Measurements from ENCODE around the gene MBOAT1. TPM values are rescaled to one million over a fixed set of nuclear protein-coding genes. Genes with fewer than 3 reads are reported as not detected.
"Not testable (repeated sequence)": the region's sequence is repeated elsewhere in the genome, so short reads cannot be mapped to it uniquely, and the experiment has no call there.

MBOAT1 gene
- polyA plus RNA-seq, 12 donors, result 3.2 to 10.1 (median 4.6) TPM; not detected in 1

DNA sequence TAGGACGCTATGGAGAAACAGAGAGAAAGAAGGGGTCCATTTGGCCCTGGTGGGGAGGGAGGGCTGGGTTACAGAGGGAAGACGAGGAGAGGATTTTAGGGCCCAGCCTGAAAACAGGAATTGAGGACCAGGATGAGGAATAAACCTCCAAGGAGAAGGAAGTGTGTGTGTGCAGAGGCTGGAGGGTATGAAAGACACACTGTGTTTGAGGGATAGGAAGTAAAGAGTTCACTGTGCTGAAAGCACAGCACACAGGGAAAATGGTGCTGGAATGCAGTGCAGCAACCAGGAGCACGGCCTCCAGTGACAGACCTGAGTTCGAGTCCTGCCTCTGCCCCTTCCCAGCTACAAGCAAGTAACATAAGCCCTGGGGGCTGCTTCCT lies 7.8 kb downstream of the MBOAT1 start:
- DNase-seq, result no peak

DNA sequence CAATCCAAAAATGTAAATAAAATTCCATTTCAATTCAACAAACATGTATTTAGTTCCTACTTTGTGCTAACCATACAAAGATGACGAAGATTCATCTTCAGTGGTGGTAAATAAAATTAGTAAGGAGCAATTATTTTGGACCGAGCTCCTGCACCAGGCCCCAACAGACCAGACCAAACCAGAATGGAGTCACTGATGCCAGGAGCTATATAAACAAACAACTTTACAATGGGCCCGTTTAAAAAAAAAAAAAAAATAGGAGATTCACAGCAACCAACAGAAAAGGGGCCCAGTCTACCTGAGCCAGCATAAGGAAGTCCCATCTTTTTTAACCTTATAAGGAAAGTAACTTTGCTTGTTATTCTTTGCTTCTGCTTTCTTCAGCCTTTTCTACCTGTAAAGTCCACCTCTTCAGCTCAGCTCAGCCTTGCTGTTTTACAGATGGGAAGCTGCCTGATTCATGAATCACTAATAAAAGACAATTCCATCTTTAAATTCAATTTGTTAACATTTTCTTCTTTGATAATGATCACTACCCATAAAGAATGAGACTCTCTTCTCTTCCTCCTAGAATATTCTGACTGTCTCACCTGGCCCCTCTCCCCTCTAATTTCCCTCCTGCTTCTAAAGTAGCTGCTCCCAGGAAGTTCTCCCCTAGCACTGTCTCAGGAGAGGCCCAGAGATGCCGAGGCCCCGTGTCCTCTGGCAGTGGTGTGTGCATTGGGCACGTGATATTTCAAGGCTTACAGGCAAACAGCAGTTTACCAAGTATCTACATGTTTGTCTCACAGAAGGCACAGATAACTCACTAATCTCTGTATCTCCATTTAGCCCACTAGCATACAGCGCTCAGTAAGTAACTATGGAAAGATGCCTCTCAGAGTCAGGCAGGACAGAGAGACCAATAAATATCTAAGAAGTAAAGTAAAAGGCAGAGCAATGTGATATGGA lies 8.4 kb downstream of the MBOAT1 start:
- no peak for DNase-seq

DNA sequence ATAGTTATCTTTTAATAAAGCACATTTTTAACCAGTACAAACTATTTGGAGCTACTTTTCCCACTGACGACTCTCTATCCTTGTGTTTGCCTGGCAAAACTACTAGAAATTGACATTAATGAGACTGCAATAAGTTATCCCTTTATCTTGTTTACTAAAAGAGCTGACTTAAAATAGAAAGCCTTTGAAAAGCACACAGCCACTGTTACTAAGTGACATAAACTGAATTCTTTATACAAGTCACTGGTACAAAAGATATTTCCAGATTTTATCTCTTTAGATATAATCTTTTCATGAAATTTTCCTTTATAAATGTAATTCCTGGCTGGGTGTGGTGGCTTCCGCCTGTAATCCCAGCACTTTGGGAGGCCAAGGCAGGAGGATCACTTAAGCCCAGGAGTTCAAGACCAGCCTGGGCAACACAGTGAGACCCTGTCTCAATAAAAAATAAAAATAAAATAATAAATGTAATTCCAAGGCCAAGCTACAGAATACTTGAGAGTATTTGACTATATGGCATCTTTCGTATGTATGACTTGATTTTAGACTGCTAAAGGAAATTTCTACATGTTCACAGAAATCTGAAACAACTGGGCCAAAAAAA lies 9.5 kb downstream of the MBOAT1 start:
- DNase-seq, result no peak

DNA sequence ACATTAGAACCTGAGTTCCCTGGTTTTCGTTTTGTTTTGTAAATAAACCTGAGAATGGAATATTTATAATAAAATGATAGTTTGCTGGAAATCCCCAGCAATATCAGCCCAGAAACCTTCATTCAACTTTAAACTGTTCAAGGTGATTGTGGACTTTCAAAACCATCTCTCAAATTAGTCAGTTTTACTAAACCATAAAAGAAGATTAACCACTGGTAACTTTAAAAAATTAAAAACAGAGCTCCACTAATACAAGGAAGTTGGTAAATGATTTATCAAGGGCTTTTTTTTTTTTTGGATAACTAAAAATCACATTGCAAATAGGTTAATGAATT lies 10.0 kb downstream of the MBOAT1 start:
- no peak for DNase-seq

DNA sequence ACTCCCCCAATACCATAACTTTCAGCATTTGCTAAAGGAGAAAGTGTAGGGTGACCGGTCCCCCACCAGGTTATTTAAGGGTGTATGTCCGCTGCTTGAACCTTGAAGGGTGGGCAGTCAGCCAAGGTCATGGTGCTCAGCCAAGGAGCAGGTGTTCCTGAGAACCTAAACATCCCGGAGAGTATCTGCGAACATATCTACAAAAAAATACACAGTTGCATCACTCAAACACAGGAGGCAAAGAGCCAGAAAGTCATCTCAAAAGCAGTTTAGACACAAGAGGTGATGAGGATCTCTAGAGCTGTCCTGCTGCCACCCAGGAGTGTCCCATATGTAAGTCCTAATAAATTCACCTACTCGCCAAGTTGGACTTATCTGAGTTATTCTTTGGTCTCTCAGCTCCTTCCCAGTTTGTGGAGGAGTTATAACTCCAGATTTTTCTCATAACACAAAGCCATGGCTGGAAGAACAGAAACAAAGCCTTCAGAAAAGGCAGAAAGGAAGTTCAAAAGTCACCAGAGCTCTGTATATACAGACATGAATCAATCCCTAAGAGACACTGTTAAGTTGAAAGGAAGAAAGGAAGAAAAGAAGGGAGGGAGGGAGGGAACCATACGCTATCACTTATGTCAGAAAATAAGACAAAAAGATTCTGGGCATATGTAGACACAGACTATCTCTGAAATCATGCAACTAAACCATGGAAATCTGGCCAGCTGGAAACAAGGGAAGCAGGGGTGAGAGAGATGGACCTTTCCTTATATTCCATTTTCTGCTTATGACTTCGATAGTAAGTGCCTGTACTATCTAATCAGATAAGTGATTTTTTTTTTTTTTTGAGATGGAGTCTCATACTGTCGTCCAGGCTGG lies 11.3 kb downstream of the MBOAT1 start:
- DNase-seq, result no peak

DNA sequence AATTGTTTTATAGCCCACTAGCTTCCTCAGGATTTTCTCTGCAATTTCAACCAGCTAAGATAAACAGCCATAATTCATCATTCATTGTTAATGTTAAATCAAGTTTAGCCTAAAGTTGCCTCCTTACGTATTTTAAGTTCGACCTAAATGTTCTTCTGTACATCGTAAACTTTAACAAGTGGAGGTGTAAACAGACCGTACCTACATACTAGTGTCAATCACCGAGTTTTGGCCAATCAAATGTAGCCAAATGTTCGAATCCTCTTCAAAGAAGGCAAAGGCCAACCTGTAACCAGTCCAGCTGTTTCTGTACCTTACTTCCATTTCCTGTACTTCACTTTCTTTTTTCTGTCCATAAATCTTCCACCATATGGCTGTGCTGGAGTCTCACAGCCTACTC lies 13.5 kb downstream of the MBOAT1 start:
- DNase-seq, result no peak

DNA sequence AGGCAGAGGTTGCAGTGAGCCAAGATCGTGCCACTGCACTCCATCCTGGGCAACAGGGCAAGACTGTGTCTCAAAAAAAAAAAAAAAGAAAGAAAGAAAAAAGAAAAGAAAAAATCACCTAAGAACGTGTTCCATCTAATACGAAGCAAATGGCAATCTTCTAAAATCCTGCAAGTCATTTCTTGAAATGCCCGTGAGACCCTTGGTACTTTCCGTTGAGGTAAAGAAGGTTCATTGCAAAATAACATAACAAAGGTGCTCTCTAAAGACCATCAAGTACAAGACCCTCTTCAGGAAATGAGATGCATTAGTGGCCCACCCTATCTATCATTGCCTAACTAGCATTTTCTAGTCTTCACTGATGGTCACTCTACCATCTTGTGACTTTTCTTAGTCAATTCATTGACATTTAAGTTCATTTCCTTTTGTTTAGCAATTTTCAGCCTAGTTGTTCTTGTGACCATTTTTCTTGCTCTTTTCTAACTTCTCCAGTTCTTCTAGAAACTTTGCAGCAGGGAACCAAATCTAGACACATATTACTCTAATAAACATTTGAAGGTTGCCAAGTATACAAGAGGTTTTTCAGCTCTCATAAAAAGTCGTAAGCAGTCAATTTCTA lies 14.0 kb downstream of the MBOAT1 start:
- no peak for DNase-seq

DNA sequence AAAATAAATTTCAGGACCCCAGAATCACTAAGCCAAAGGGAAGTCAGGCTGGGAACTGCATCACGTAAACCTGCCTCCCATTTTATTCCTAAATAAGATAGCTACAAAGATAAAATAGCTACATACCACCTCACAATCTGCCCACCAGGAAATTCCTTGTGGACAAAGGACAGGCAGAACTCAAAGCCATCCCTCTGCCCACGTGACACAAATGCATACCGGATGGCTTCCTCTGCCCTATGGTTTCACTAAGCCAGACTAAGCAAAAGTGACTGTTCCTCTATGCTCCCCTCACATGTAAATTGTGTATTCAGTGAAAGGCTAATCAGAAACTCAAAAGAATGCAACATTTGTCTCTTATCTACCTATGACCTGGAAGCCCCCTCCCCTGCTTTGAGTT lies 15.0 kb downstream of the MBOAT1 start:
- DNase-seq, result no peak

DNA sequence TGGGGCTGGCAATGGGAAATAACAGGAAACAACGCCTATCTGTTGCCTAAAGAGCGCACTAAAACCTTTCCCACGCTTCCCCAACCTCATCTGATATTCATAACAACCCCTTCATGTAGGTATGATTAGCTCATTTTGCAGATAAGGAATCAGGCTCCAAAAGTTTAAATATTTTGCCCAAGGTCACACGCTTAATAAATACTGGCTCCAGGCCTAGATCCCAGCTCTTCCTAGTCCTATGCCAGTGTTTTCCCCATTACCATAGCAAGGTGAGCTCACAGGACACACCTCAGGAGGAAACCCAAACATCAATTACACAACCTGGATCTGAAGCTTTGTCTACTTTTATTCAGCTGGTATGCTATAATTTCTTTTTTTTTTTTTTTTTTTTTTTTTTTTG lies 19.6 kb downstream of the MBOAT1 start:
- DNase-seq, result no peak

DNA sequence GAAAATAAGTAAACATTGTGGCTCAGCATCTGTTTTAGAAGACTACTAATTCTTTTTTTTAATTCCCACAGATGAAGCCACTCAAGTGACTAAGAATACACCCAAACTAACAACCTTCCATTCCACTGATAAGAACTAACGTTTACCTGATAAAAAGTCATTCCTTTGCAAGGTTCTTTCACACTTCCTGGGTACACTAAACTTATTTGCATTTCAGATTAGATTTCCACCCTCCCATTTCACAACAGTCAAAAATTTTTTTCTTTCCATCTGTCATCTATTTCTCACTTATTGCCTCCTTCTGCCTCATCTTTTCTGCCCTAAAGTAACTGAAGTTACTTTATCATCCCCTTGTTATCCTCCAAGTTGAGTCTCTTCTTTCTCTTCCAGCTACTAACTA lies 20.3 kb downstream of the MBOAT1 start:
- no peak for DNase-seq

DNA sequence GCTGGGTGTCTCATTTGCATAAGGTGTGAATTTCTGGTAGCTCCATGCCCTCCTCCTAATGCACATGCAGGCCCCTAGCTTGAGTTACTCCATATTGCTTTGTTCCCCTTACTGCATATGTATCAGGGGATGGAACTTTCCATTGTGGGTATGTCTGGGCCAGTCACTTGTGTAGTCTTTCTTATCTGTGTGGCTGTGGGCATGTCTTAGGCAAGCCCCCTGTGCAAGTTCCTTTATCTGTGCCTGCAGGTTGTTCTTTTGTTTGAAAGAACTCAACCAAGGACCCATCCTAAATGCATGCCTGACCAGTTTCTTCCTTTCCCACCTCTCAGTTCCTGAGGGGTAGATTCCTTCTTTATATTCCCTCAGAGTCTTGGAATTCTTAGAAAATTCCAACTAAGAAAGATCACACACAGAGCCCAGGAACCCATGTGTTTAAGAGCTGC lies 23.6 kb downstream of the MBOAT1 start:
- no peak for DNase-seq

DNA sequence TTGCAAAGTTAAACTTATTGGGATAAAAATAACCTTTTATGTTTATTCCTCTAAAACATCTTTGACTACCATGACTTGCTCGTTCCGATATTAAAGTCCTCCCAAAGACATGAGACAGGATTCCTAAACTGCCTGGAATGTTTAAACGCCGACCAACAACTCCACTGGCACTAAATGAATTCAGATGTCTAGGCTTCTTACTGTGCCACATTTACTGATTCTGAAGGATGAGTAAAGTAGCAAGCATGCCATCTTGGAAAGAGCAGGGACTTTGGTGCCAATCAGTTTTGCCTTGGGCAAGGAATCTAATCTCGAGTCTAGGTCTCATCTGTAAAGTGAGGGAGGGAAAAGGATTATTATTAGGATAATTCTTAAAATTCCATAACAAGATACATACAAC lies 25.3 kb downstream of the MBOAT1 start:
- DNase-seq, result no peak

DNA sequence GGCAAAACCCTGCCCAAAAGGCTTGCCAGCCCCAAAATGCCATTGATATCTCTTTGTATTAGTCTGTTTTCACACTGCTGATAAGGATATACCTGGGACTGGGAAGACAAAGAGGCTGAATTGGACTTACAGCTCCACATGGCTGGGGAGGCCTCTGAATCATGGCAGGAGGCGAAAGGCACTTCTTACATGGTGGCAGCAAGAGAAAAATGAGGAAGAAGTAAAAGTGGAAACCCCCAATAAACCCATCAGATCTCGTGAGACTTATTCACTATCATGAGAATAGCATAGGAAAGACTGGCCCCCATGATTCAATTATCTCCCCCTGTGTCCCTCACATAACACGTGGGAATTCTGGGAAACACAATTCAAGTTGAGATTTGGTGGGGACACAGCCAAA lies 28.6 kb downstream of the MBOAT1 start:
- no peak for DNase-seq

DNA sequence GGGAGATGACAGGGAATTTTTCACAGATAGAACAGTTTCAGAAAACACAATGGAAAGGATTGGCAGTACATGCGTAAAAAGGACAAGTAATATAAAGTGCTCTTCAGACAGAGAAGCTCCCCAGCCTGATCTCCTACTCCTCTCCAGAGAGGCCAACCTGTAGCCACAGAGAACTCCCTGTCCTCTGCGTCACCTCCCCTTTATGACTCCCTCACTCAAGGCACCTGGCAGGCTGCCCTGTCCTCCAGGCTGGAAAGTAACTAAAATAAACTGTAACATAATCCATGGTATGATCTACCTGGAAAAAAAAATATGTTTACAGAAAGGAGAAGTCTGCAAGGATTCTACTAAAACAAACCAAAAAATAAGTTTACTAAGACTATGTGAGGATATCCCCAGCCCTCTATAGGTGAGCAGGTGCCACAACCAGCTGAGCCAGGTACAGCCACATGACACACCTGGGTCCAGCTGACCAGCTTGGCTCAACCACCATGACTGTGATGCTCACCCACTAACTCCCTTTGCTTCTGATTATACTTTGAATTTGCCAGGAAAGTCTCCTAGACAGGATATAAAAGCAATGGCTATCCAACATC lies 29.2 kb downstream of the MBOAT1 start:
- no peak for DNase-seq

DNA sequence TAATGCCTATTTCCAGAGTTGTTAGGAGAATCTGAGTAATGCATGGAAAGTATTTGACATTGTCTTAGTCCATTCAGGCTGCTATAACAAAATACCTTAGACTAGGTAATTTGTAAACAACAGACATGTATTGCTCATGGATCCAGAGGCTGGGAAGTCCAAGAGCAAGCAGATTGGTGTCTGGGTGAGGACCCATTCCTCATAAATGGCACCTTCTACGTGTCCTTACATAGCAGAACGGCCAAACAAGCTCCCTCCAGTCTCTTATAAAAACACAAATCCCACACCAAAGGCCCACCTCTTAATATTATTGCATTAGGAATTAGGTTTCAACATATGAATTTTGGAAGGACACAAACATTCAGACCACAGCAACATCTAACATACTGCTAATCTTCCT lies 30.2 kb downstream of the MBOAT1 start:
- DNase-seq, result no peak

DNA sequence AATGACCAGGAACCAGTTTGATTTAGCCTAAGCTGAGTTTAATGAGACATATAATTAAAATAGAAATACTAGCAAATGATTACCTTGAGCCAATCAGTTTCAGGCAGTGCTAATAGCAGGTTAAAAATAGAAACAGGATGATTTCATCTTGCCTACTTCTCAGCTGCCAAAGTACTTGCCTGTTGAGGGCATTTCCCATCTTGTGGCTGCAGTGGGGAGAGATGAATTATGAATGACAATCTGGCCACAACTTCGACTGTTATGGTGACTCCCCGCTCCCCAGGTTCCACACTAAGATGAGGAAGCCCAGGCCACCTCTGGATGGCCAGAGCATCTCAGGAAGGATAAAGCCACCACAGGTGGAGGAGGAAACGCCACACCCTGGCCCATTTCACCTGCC lies 31.3 kb downstream of the MBOAT1 start:
- no peak for DNase-seq

DNA sequence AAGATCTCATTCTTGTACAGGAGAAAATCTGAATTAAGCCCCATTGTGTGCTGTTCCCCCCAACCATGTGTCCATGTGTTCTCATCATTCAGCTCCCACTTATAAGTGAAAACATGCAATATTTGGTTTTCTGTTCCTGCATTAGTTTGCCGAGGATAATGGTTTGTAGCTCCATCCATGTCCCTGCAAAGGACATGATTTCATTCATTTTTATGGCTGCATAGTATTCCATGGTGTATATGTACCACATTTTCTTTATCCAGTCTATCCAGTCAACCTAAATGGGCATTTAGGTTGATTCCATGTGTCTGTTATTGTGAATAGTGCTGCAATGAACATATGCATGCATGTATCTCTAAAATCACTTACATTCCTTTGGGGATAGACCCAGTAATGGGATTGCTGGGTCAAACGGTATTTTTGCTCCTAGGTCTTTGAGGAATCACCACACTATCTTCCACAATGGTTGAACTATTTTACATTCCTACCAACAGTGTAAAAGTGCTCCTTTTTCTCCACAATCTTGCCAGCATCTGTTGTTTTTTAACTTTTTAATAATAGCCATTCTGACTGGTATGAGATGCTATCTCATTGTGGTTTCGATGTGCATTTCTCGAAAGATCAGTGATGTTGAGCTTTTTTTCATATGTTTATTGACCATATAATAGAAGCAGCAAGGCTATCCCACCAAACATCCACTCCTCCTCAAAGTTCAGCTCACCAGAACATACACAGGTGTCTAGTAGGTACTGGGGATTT lies 32.8 kb downstream of the MBOAT1 start:
- DNase-seq, result not testable (repeated sequence)

DNA sequence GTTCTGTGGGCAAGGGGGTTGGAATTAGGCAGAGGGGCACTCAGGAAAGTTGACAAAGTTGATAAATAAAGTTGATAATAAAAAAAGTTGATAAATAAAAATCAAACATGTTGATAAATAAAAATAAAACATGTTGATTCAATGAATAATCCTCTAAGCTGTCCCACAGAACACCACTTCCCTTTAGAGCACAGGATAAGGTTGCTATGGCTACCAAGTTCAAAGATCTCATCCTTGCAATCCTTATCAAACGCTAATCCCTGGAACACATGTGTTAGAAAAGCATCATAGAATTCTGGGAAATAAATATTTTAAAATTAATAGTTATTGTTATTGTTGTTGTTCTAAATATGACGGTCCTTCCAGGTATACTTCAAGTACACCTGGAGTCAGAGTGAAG lies 33.9 kb downstream of the MBOAT1 start:
- no peak for DNase-seq

DNA sequence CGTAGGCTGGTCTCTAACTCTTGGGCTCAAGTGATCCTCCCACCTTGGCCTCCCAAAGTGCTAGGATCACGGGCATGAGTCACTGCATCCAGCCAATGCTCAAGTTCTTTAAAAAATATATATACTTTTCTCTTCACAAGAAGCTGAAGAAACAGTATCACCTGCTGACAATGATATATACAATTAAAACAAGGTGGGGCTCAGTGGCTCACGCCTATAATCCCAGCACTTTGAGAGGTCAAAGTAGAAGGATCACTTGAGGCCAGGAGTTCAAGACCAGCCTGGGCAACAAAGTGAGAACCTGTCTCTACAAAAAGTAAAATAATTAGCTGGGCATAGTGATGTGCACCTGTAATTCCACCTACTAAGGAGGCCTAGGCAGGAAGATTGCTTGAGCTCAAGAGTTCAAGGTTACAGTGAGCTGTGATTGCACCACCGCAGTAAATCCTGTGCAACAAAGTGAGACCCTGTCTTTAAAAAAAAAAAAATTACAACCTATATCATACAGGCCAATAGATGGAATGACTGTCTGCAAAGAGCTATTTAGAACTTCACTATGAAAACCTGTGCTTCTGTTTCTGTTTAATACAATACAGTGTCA lies 36.4 kb downstream of the MBOAT1 start:
- no peak for DNase-seq
